ENCODE data around the gene CYP21A2. TPM values are rescaled to one million over a fixed set of nuclear protein-coding genes. Genes with fewer than 3 reads are reported as not detected.
"Not testable (repeated sequence)": the region's sequence is repeated elsewhere in the genome, so short reads cannot be mapped to it uniquely, and the experiment has no call there.

The CYP21A2 gene
- total RNA-seq, 5 donors from 2014 or later (not counting 1 experiment from before 2014, with no cell fraction given), result 0.43 to 2.2 (median 1.6) TPM

DNA sequence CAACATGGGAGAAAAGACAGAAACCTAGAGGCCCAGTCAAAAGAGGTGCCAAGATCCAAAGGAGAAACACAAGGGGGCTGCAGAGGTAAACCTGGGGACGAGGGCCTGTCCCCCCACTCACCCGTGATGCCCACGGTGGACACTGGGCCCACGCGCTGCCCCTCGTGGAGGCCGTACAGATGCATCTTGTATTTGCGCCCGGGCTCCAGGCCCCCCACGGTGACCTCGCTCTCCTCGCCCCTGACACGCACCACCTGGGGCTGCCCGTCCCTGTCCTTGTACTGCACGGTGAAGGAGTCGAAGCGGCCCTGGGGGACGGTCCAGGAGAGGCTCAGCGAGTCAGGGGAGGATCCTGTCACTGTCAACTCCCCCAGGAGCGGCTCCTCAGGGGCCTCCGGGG lies 10.9 kb downstream of the CYP21A2 start:
- ATAC-seq (replicated peaks in 1 of 4); H3K4me1 ChIP-seq (ENCODE audit: control insufficient read depth in 1 of 2, extremely low read depth in 1 of 2, insufficient read depth in 2 of 2, low read length in 2 of 2); H3K27ac ChIP-seq (ENCODE audit: low read length); H3K36me3 ChIP-seq (ENCODE audit: control insufficient read depth in 2 of 2, extremely low read depth in 1 of 2, insufficient read depth in 1 of 2, low read length in 1 of 2); CTCF ChIA-PET; H3K9me3 ChIP-seq; DNase-seq; H3K9me3 Mint-ChIP-seq; H3K4me3 Mint-ChIP-seq; H3K36me3 Mint-ChIP-seq; H3K27ac Mint-ChIP-seq; H3K4me3 ChIP-seq (ENCODE audit: control insufficient read depth in 1 of 2, extremely low read depth in 1 of 2, low read length in 1 of 2); H3K4me1 Mint-ChIP-seq; POLR2A ChIA-PET; H3K27me3 Mint-ChIP-seq: not testable (repeated sequence)
- peaks cover 0 to 33% of the 10 kb centered on the region in 2 experiments for H3K27me3 ChIP-seq (replicated peaks in 1 of 2; ENCODE audit: control insufficient read depth in 2 of 2, extremely low read depth in 1 of 2, insufficient read depth in 2 of 2, low read length in 1 of 2)
- 91% methylated on average over 9 of the region's 21 CpGs for WGBS (ENCODE audit: insufficient coverage)

DNA sequence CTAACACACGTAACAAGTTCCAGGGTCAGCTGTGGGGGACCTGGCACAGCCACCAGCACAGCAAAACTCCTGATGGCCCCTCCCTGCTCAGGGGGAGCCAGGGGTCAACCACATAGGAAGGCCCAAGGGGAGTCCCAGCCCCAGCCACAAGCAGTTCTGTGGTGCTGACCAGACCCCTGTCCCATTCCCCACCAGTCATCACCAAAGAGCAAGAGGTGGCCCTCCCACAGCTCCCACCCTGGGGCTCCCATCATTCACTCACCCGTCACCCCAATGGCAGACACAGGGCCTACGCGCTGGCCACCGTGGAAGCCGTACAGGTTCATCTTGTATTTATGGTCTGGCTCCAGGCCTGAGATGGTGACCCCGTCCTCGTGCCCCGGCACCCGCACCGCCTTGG lies 11.5 kb downstream of the CYP21A2 start:
- 85% methylated on average over 1 of the region's 11 CpGs for WGBS (ENCODE audit: insufficient coverage)
- H3K27ac ChIP-seq (ENCODE audit: low read length); DNase-seq; H3K4me3 ChIP-seq (ENCODE audit: control insufficient read depth in 1 of 2, extremely low read depth in 1 of 2, low read length in 1 of 2); H3K4me1 ChIP-seq (ENCODE audit: control insufficient read depth in 1 of 2, extremely low read depth in 1 of 2, insufficient read depth in 2 of 2, low read length in 2 of 2); H3K9me3 ChIP-seq; H3K4me1 Mint-ChIP-seq; ATAC-seq (replicated peaks in 1 of 4); H3K27me3 Mint-ChIP-seq; H3K27ac Mint-ChIP-seq; POLR2A ChIA-PET; CTCF ChIA-PET; H3K36me3 ChIP-seq (ENCODE audit: control insufficient read depth in 2 of 2, extremely low read depth in 1 of 2, insufficient read depth in 1 of 2, low read length in 1 of 2); H3K4me3 Mint-ChIP-seq; H3K9me3 Mint-ChIP-seq; H3K36me3 Mint-ChIP-seq: not testable (repeated sequence)
- H3K27me3 ChIP-seq (replicated peaks in 1 of 2; ENCODE audit: control insufficient read depth in 2 of 2, extremely low read depth in 1 of 2, insufficient read depth in 2 of 2, low read length in 1 of 2), result peaks cover 0 to 33% of the 10 kb centered on the region in 2 experiments

DNA sequence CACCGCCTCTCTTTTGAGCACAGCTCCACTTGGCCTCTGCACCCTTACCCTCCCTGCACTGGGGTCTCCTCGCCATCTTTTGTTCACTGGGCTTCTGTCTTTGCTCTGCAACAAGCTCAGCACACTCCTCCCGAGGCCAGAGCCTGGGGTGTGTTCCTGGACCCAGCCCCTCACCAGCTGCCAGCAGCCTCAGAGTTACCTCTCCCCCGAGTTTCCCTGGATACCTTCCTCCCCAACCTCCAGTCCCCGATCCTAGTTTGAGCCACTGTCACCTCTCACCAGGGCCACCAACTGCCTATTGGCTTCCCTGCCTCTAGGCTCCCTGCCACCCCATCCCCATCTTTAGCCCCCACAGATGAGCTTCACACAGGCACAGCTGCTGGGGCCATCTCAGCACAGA lies 12.3 kb downstream of the CYP21A2 start:
- H3K4me1 ChIP-seq (ENCODE audit: control insufficient read depth in 1 of 2, extremely low read depth in 1 of 2, insufficient read depth in 2 of 2, low read length in 2 of 2), result peaks cover 0 to 9% of the 10 kb centered on the region in 2 experiments
- WGBS (ENCODE audit: insufficient coverage), result 66% methylated on average over 4 of the region's 5 CpGs
- Mint-ChIP-seq H3K36me3 (no peaks in the 10 kb centered on the region), H3K4me3 (no peak overlapping the region), H3K27ac (no peak overlapping the region), H3K27me3 (peaks cover 0 to 3% of the 10 kb centered on the region in 2 donors), H3K4me1 (peaks cover 5 to 7% (median 6%) of the 10 kb centered on the region in 3 donors), H3K9me3 (no peaks in the 10 kb centered on the region)
- DNase-seq (no peak), ATAC-seq (replicated peaks in 1 of 4) (no peak)
- H3K27ac ChIP-seq (ENCODE audit: low read length), result no peak overlapping the region
- CTCF ChIA-PET, result no interaction called here
- H3K9me3 ChIP-seq, result no peaks in the 10 kb centered on the region
- no peaks in the 10 kb centered on the region for H3K36me3 ChIP-seq (ENCODE audit: control insufficient read depth in 2 of 2, extremely low read depth in 1 of 2, insufficient read depth in 1 of 2, low read length in 1 of 2)
- no peak overlapping the region for H3K4me3 ChIP-seq (ENCODE audit: control insufficient read depth in 1 of 2, extremely low read depth in 1 of 2, low read length in 1 of 2)
- POLR2A ChIA-PET, result no interaction called here
- peaks cover 0 to 33% of the 10 kb centered on the region in 2 experiments for H3K27me3 ChIP-seq (replicated peaks in 1 of 2; ENCODE audit: control insufficient read depth in 2 of 2, extremely low read depth in 1 of 2, insufficient read depth in 2 of 2, low read length in 1 of 2)

DNA sequence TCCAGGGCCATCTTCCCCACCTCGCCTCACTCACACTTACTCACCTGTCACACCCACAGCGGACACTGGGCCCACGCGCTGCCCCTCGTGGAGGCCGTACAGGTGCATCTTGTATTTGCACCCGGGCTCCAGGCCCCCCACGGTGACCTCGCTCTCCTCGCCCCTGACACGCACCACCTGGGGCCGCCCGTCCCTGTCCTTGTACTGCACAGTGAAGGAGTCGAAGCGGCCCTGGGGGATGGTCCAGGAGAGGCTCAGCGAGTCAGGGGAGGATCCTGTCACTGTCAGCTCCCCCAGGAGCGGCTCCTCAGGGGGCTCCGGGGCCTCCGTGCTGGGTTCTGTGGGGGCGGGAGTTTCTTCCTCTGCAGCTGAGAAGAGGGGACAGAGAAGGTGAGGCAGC lies 14.4 kb downstream of the CYP21A2 start:
- POLR2A ChIA-PET; H3K36me3 Mint-ChIP-seq; CTCF ChIA-PET; H3K27ac Mint-ChIP-seq; H3K27me3 Mint-ChIP-seq; H3K4me3 Mint-ChIP-seq; ATAC-seq (replicated peaks in 1 of 4); H3K4me3 ChIP-seq (ENCODE audit: control insufficient read depth in 1 of 2, extremely low read depth in 1 of 2, low read length in 1 of 2); H3K4me1 ChIP-seq (ENCODE audit: control insufficient read depth in 1 of 2, extremely low read depth in 1 of 2, insufficient read depth in 2 of 2, low read length in 2 of 2); H3K9me3 Mint-ChIP-seq; H3K36me3 ChIP-seq (ENCODE audit: control insufficient read depth in 2 of 2, extremely low read depth in 1 of 2, insufficient read depth in 1 of 2, low read length in 1 of 2); DNase-seq; H3K27ac ChIP-seq (ENCODE audit: low read length); H3K4me1 Mint-ChIP-seq; H3K9me3 ChIP-seq: not testable (repeated sequence)
- WGBS (ENCODE audit: insufficient coverage), result 86% methylated on average over 17 of the region's 20 CpGs
- peaks cover 0 to 28% of the 10 kb centered on the region in 2 experiments for H3K27me3 ChIP-seq (replicated peaks in 1 of 2; ENCODE audit: control insufficient read depth in 2 of 2, extremely low read depth in 1 of 2, insufficient read depth in 2 of 2, low read length in 1 of 2)

DNA sequence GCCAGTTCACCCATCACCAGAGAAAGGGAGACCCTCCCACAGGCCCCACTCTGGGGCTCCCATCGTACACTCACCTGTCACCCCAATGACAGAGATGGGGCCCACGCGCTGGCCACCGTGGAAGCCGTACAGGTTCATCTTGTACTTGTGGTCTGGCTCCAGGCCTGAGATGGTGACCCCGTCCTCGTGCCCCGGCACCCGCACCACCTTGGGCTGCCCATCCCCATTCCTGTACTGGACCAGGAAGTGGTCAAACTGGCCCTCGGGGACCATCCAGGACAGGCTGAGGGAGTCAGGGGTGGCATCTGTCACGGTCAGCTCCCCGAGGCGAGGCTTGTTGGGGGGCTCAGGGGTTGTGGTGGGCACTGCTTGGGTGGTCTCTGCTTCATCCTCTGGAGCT lies 15.1 kb downstream of the CYP21A2 start:
- H3K27ac Mint-ChIP-seq; ATAC-seq (replicated peaks in 1 of 4); POLR2A ChIA-PET; DNase-seq; H3K4me3 Mint-ChIP-seq; H3K4me1 Mint-ChIP-seq; H3K9me3 Mint-ChIP-seq; H3K9me3 ChIP-seq; H3K4me3 ChIP-seq (ENCODE audit: control insufficient read depth in 1 of 2, extremely low read depth in 1 of 2, low read length in 1 of 2); H3K27ac ChIP-seq (ENCODE audit: low read length); H3K36me3 Mint-ChIP-seq; H3K4me1 ChIP-seq (ENCODE audit: control insufficient read depth in 1 of 2, extremely low read depth in 1 of 2, insufficient read depth in 2 of 2, low read length in 2 of 2); H3K36me3 ChIP-seq (ENCODE audit: control insufficient read depth in 2 of 2, extremely low read depth in 1 of 2, insufficient read depth in 1 of 2, low read length in 1 of 2); CTCF ChIA-PET; H3K27me3 Mint-ChIP-seq: not testable (repeated sequence)
- 91% methylated on average over 8 of the region's 13 CpGs for WGBS (ENCODE audit: insufficient coverage)
- peaks cover 0 to 26% of the 10 kb centered on the region in 2 experiments for H3K27me3 ChIP-seq (replicated peaks in 1 of 2; ENCODE audit: control insufficient read depth in 2 of 2, extremely low read depth in 1 of 2, insufficient read depth in 2 of 2, low read length in 1 of 2)

DNA sequence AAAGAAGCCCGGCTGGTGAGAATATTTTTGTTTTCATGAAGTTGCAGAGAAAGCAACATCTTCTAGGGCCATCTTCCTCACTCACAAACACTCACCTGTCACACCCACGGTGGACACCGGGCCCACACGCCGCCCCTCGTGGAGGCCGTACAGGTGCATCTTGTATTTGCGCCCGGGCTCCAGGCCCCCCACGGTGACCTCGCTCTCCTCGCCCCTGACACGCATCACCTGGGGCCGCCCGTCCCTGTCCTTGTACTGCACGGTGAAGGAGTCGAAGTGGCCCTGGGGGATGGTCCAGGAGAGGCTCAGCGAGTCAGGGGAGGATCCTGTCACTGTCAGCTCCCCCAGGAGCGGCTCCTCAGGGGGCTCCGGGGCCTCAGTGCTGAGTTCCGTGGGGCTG lies 17.5 kb downstream of the CYP21A2 start:
- H3K9me3 Mint-ChIP-seq; H3K4me3 ChIP-seq (ENCODE audit: control insufficient read depth in 1 of 2, extremely low read depth in 1 of 2, low read length in 1 of 2); DNase-seq; H3K9me3 ChIP-seq; H3K4me1 ChIP-seq (ENCODE audit: control insufficient read depth in 1 of 2, extremely low read depth in 1 of 2, insufficient read depth in 2 of 2, low read length in 2 of 2); H3K27me3 Mint-ChIP-seq; H3K4me1 Mint-ChIP-seq; H3K36me3 Mint-ChIP-seq; H3K36me3 ChIP-seq (ENCODE audit: control insufficient read depth in 2 of 2, extremely low read depth in 1 of 2, insufficient read depth in 1 of 2, low read length in 1 of 2); H3K27ac Mint-ChIP-seq; POLR2A ChIA-PET; ATAC-seq (replicated peaks in 1 of 4); H3K4me3 Mint-ChIP-seq; H3K27ac ChIP-seq (ENCODE audit: low read length); CTCF ChIA-PET: not testable (repeated sequence)
- WGBS (ENCODE audit: insufficient coverage), result 73% methylated on average over 3 of the region's 21 CpGs
- peaks cover 0 to 24% of the 10 kb centered on the region in 2 experiments for H3K27me3 ChIP-seq (replicated peaks in 1 of 2; ENCODE audit: control insufficient read depth in 2 of 2, extremely low read depth in 1 of 2, insufficient read depth in 2 of 2, low read length in 1 of 2)

DNA sequence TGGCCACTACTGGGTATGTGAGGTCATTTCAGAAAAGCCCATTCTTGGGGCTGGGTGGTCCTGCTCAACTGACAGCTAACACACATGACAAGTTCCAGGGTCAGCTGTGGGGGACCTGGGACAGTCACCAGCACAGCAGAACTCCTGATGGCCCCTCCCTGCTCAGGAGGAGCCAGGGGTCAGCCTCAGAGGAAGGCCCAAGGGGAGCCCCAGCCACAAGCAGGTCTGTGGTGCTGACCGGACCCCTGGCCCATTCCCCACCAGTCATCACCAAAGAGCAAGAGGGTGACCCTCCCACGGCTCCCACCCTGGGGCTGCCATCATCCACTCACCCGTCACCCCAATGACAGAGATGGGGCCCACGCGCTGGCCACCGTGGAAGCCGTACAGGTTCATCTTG lies 18.0 kb downstream of the CYP21A2 start:
- H3K9me3 ChIP-seq, result no peaks in the 10 kb centered on the region
- ChIA-PET POLR2A (no interaction called here), CTCF (no interaction called here)
- Mint-ChIP-seq H3K4me3 (no peak overlapping the region), H3K36me3 (peaks cover 2% of the 10 kb centered on the region), H3K4me1 (no peaks in the 10 kb centered on the region), H3K9me3 (no peaks in the 10 kb centered on the region), H3K27ac (no peak overlapping the region), H3K27me3 (peaks cover 6 to 10% of the 10 kb centered on the region in 2 donors)
- peaks cover 0 to 24% of the 10 kb centered on the region in 2 experiments for H3K27me3 ChIP-seq (replicated peaks in 1 of 2; ENCODE audit: control insufficient read depth in 2 of 2, extremely low read depth in 1 of 2, insufficient read depth in 2 of 2, low read length in 1 of 2)
- no peaks in the 10 kb centered on the region for H3K36me3 ChIP-seq (ENCODE audit: control insufficient read depth in 2 of 2, extremely low read depth in 1 of 2, insufficient read depth in 1 of 2, low read length in 1 of 2)
- WGBS (ENCODE audit: insufficient coverage), result 100% methylated on average over 3 of the region's 7 CpGs
- DNase-seq, result no peak
- no peak for ATAC-seq (replicated peaks in 1 of 4)
- no peak overlapping the region for H3K27ac ChIP-seq (ENCODE audit: low read length)
- no peak overlapping the region for H3K4me3 ChIP-seq (ENCODE audit: control insufficient read depth in 1 of 2, extremely low read depth in 1 of 2, low read length in 1 of 2)
- H3K4me1 ChIP-seq (ENCODE audit: control insufficient read depth in 1 of 2, extremely low read depth in 1 of 2, insufficient read depth in 2 of 2, low read length in 2 of 2), result no peaks in the 10 kb centered on the region
